ENCODE results near the gene CA11. TPM values are rescaled to one million over a fixed set of nuclear protein-coding genes. Genes with fewer than 3 reads are reported as not detected.
A peak's percentile ranks its signal among the peaks of the same experiment; 100 is the strongest.

The CA11 gene
- total and polyA plus RNA-seq, 9 of the 15 experiments (the other 6 are each of a cell fraction or from before 2014, with no cell fraction given), result 2.9 to 19.9 (median 8.3) TPM

DNA sequence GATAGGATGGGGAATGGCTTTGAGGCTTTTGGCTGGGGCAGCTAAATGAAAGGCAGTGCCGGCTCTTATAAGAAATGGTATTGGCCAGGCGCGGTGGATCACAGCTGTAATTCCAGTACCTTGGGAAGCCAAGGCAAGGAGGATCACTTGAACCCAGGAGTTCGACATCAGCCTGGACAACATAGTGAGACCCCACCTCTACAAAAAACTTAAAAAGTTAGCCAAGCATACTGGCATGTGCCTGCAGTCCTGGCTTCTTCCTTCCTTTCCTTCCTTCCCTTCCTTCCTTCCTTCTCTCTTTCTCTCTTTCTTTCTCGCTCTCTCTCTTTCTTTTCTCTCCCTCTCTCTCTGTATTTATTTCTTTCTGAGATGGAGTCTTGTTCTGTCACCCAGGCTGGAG is 3.1 kb downstream of the CA11 start:
- H3K9me3 ChIP-seq (replicated peaks; ENCODE audit: control insufficient read depth, insufficient read depth, low read depth, low read length), result no peaks in the 10 kb centered on the region
- TF ChIP-seq ZNF830 (CRISPR knock-in tag; IDR thresholded peaks at IDR 0.05), result no peak
- no peak for TF ChIP-seq ZNF75A (CRISPR knock-in tag; IDR thresholded peaks at IDR 0.05)
- TF ChIP-seq BCOR (IDR thresholded peaks at IDR 0.05), result 0 out of 2 replicates have a peak, but pooled peaks have one; percentile 33
- TF ChIP-seq RBM25 (IDR thresholded peaks at IDR 0.05; ENCODE audit: low read depth, low read length, severe bottlenecking), result peak; percentile 78
- TF ChIP-seq ZNF217 (CRISPR knock-in tag; IDR thresholded peaks at IDR 0.05), result no peak
- TF ChIP-seq ZNF121 (CRISPR knock-in tag; conservative IDR thresholded peaks at IDR 0.05), result peak; percentile 88
- TF ChIP-seq IRF1 (CRISPR knock-in tag; IDR thresholded peaks at IDR 0.05; ENCODE audit: borderline replicate concordance), result no peak
- no peak for TF ChIP-seq HNRNPLL (IDR thresholded peaks at IDR 0.05; ENCODE audit: low read depth, low read length, poor library complexity, severe bottlenecking)
- TF ChIP-seq, protein P1, sequence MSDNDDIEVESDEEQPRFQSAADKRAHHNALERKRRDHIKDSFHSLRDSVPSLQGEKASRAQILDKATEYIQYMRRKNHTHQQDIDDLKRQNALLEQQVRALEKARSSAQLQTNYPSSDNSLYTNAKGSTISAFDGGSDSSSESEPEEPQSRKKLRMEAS (CRISPR knock-in tag; IDR thresholded peaks at IDR 0.05), result no peak
- no peak for TF ChIP-seq ZSCAN29 (IDR thresholded peaks at IDR 0.05)
- TF ChIP-seq TCF7L2 (IDR thresholded peaks at IDR 0.05; ENCODE audit: low read depth, low read length), result no peak
- no peak for TF ChIP-seq ZKSCAN1 (IDR thresholded peaks at IDR 0.05; ENCODE audit: low read depth, low read length)
- no peak for TF ChIP-seq HDAC8 (tag; IDR thresholded peaks at IDR 0.05)
- TF ChIP-seq MXI1 (IDR thresholded peaks at IDR 0.05; ENCODE audit: low read depth, low read length), result no peak
- intact Hi-C loops (cut with micrococcal nuclease) (no loop called here), in situ Hi-C loops (cut with MboI) (loop anchor here (5.0 to 10.0 kb wide), 2 partner anchors 194 to 332 kb away; partner anchors contain the start of gene HSD17B14)
- ATAC-seq, result no peak
- no peak overlapping the region for H3K4me3 ChIP-seq
- CTCF ChIA-PET (ENCODE audit: low intra/inter-chr PET ratio), result no interaction called here
- no peaks in the 10 kb centered on the region for H3K36me3 ChIP-seq (ENCODE audit: control insufficient read depth, insufficient read depth, low read length)
- BruUV-seq (replicated peaks), result no TSS peak
- peaks cover 28 to 54% of the 10 kb centered on the region in 2 experiments for H3K4me1 ChIP-seq (replicated peaks in 1 of 2; ENCODE audit: control insufficient read depth in 2 of 2, insufficient read depth in 2 of 2, low read length in 2 of 2)
- FAIRE-seq, result no peak
- DNase-seq (ENCODE audit: extremely low read depth in 1 of 4, low spot score in 3 of 4), result no peak
- no peak overlapping the region for H3K27ac ChIP-seq (ENCODE audit: extremely low read depth, low read depth, low read length)
- no peak overlapping the region for H3K4me2 ChIP-seq (ENCODE audit: insufficient read depth, low read length)
- 84% methylated on average over 5 of the region's 5 CpGs for WGBS (ENCODE audit: insufficient coverage, low coverage, missing lambda C conversion rate)
- H3K79me2 ChIP-seq (ENCODE audit: control insufficient read depth, insufficient read depth, low read length), result peaks cover 18% of the 10 kb centered on the region; the same call in 2 of the 3 replicates
- 0 out of 2 replicates have a peak, but pooled peaks cover 4% of the 10 kb centered on the region for H4K20me1 ChIP-seq (replicated peaks; ENCODE audit: control insufficient read depth, insufficient read depth, low read length)
- POLR2A ChIA-PET, result interaction anchor here (1.2 kb wide), 1 partner anchor 10 kb away, joined by 4 read pairs; no protein-coding TSS in a partner anchor
- no peak overlapping the region for H3K9ac ChIP-seq (ENCODE audit: insufficient read depth in 1 of 2, low read depth in 2 of 2, low read length in 2 of 2)
- no peak overlapping the region for H2AFZ ChIP-seq (ENCODE audit: low read depth, low read length)
- H3K9me1 ChIP-seq (ENCODE audit: control insufficient read depth, insufficient read depth, low read length), result no peaks in the 10 kb centered on the region
- H3K27me3 ChIP-seq (ENCODE audit: control insufficient read depth in 2 of 2, insufficient read depth in 2 of 2, low read length in 2 of 2), result no peaks in the 10 kb centered on the region

Data from K562 (cell line).